ENCODE results near the gene MKNK1. TPM values are rescaled to one million over a fixed set of nuclear protein-coding genes. Genes with fewer than 3 reads are reported as not detected.

The MKNK1 gene
- total RNA-seq, 1 experiment from 2014 or later, result 18.6 TPM

GRCh38 chr1:46515576-46515975, 88.5 kb downstream of the MKNK1 start:
- Mint-ChIP-seq H3K36me3 (no peaks in the 10 kb centered on the region), H3K9me3 (no peaks in the 10 kb centered on the region), H3K4me1 (peaks cover 68% of the 10 kb centered on the region), H3K4me3 (no peak overlapping the region), H3K27me3 (ENCODE audit: low read depth) (peaks cover 49% of the 10 kb centered on the region), H3K27ac (no peak overlapping the region)
- no peak for ATAC-seq
- ChIA-PET POLR2A (no interaction called here), CTCF (interaction anchor here (1.2 to 3.7 kb wide), 3 partner anchors 17 to 74 kb away, joined by 5 to 25 read pairs (median 8); no protein-coding TSS in a partner anchor)
- TF ChIP-seq ZNF416 (CRISPR knock-in tag; IDR thresholded peaks at IDR 0.05) (no peak), ZNF121 (CRISPR knock-in tag; IDR thresholded peaks at IDR 0.05) (0 out of 2 replicates have a peak, but pooled peaks have one; percentile 48)
- no peak for DNase-seq (ENCODE audit: low spot score)

DNA sequence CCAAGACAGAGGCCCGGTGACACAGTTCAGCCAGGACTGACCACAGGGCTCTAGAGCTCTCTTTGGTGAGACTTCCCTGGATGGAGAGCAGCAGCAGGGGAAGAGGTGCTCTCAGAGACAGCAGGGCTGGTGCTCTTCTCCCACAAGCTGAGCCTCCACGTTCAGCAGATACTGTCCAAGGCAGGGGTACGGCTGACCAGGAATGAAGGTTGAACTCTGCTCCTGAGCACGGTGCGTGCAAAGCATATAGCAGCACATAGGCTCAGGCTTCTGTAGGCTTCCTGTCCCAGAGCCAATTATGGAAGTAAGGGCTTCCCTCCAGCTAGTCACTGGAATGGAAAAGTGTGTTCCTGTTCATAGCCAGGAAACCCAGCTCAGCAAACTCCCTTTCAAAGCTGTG, 90.5 kb downstream of the MKNK1 start:
- H3K27ac Mint-ChIP-seq, result no peak overlapping the region
- H3K9me3 Mint-ChIP-seq, result no peaks in the 10 kb centered on the region
- ChIA-PET POLR2A (no interaction called here), CTCF (interaction anchor here (0.6 to 2.3 kb wide), 9 partner anchors 13 to 71 kb away, joined by 3 to 13 read pairs (median 4); no protein-coding TSS in a partner anchor)
- ATAC-seq, result no peak
- H3K4me1 Mint-ChIP-seq, result peaks cover 53% of the 10 kb centered on the region
- no peaks in the 10 kb centered on the region for H3K36me3 Mint-ChIP-seq
- H3K4me3 Mint-ChIP-seq, result no peak overlapping the region
- DNase-seq (ENCODE audit: low spot score), result no peak
- H3K27me3 Mint-ChIP-seq (ENCODE audit: low read depth), result peaks cover 46% of the 10 kb centered on the region
- TF ChIP-seq, protein P1, sequence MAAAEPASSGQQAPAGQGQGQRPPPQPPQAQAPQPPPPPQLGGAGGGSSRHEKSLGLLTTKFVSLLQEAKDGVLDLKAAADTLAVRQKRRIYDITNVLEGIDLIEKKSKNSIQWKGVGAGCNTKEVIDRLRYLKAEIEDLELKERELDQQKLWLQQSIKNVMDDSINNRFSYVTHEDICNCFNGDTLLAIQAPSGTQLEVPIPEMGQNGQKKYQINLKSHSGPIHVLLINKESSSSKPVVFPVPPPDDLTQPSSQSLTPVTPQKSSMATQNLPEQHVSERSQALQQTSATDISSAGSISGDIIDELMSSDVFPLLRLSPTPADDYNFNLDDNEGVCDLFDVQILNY (CRISPR knock-in tag; IDR thresholded peaks at IDR 0.05), result no peak
- TF ChIP-seq, protein P2, sequence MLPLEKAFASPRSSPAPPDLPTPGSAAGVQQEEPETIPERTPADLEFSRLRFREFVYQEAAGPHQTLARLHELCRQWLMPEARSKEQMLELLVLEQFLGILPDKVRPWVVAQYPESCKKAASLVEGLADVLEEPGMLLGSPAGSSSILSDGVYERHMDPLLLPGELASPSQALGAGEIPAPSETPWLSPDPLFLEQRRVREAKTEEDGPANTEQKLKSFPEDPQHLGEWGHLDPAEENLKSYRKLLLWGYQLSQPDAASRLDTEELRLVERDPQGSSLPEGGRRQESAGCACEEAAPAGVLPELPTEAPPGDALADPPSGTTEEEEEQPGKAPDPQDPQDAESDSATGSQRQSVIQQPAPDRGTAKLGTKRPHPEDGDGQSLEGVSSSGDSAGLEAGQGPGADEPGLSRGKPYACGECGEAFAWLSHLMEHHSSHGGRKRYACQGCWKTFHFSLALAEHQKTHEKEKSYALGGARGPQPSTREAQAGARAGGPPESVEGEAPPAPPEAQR (CRISPR knock-in tag; IDR thresholded peaks at IDR 0.05), result no peak
- TF ChIP-seq ZNF281 (CRISPR knock-in tag; IDR thresholded peaks at IDR 0.05) (no peak), NFE2L1 (CRISPR knock-in tag; IDR thresholded peaks at IDR 0.05) (no peak), NR3C1 (CRISPR knock-in tag; conservative IDR thresholded peaks at IDR 0.05; ENCODE audit: low read depth) (no peak), FOXK1 (CRISPR knock-in tag; IDR thresholded peaks at IDR 0.05) (no peak), ZNF138 (CRISPR knock-in tag; conservative IDR thresholded peaks at IDR 0.05) (no peak), NR1H2 (CRISPR knock-in tag; IDR thresholded peaks at IDR 0.05) (no peak), HMGA2 (CRISPR knock-in tag; IDR thresholded peaks at IDR 0.05) (no peak), ZNF423 (CRISPR knock-in tag; IDR thresholded peaks at IDR 0.05) (no peak), FOXJ3 (CRISPR knock-in tag; IDR thresholded peaks at IDR 0.05; ENCODE audit: borderline replicate concordance) (no peak), IRF1 (CRISPR knock-in tag; IDR thresholded peaks at IDR 0.05) (no peak), CREM (CRISPR knock-in tag; IDR thresholded peaks at IDR 0.05) (no peak), E2F1 (CRISPR knock-in tag; IDR thresholded peaks at IDR 0.05) (no peak), SMAD4 (CRISPR knock-in tag; IDR thresholded peaks at IDR 0.05) (no peak), USF1 (CRISPR knock-in tag; IDR thresholded peaks at IDR 0.05) (no peak)
- TF ChIP-seq, protein P3, sequence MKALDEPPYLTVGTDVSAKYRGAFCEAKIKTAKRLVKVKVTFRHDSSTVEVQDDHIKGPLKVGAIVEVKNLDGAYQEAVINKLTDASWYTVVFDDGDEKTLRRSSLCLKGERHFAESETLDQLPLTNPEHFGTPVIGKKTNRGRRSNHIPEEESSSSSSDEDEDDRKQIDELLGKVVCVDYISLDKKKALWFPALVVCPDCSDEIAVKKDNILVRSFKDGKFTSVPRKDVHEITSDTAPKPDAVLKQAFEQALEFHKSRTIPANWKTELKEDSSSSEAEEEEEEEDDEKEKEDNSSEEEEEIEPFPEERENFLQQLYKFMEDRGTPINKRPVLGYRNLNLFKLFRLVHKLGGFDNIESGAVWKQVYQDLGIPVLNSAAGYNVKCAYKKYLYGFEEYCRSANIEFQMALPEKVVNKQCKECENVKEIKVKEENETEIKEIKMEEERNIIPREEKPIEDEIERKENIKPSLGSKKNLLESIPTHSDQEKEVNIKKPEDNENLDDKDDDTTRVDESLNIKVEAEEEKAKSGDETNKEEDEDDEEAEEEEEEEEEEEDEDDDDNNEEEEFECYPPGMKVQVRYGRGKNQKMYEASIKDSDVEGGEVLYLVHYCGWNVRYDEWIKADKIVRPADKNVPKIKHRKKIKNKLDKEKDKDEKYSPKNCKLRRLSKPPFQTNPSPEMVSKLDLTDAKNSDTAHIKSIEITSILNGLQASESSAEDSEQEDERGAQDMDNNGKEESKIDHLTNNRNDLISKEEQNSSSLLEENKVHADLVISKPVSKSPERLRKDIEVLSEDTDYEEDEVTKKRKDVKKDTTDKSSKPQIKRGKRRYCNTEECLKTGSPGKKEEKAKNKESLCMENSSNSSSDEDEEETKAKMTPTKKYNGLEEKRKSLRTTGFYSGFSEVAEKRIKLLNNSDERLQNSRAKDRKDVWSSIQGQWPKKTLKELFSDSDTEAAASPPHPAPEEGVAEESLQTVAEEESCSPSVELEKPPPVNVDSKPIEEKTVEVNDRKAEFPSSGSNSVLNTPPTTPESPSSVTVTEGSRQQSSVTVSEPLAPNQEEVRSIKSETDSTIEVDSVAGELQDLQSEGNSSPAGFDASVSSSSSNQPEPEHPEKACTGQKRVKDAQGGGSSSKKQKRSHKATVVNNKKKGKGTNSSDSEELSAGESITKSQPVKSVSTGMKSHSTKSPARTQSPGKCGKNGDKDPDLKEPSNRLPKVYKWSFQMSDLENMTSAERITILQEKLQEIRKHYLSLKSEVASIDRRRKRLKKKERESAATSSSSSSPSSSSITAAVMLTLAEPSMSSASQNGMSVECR (CRISPR knock-in tag; IDR thresholded peaks at IDR 0.05; ENCODE audit: borderline replicate concordance), result no peak
- TF ChIP-seq, protein P4, sequence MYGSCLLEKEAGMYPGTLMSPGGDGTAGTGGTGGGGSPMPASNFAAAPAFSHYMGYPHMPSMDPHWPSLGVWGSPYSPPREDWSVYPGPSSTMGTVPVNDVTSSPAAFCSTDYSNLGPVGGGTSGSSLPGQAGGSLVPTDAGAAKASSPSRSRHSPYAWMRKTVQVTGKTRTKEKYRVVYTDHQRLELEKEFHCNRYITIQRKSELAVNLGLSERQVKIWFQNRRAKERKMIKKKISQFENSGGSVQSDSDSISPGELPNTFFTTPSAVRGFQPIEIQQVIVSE (CRISPR knock-in tag; IDR thresholded peaks at IDR 0.05; ENCODE audit: borderline replicate concordance), result no peak
- TF ChIP-seq, protein P5, sequence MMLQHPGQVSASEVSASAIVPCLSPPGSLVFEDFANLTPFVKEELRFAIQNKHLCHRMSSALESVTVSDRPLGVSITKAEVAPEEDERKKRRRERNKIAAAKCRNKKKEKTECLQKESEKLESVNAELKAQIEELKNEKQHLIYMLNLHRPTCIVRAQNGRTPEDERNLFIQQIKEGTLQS (CRISPR knock-in tag; conservative IDR thresholded peaks at IDR 0.05), result no peak
